HG03108 (cell line): ENCODE measurements around the gene EPHB3.

Experiments used
- ATAC-seq: cut with Tn5 transposase; IDR thresholded peaks from one replicate; pipeline ENCODE4 v1.9.1; 2021; ENCODE audit warnings: moderate library complexity; ENCODE audit not compliant: unreplicated experiment

The EPHB3 gene

GRCh38 chr3:184543256-184543655 is 18.3 kb upstream of the EPHB3 start:
- ATAC-seq: no peak

- ATAC-seq: peak; percentile 59
These were observed 17.6 kb upstream of the EPHB3 start for GRCh38 chr3:184543843-184544512.

- no peak for ATAC-seq
These were observed 17.1 kb upstream of the EPHB3 start for GRCh38 chr3:184544513-184544861.

- no peak for ATAC-seq
These were observed 15.8 kb upstream of the EPHB3 start for GRCh38 chr3:184545769-184546168.

- no peak for ATAC-seq
These were observed 15.3 kb upstream of the EPHB3 start for GRCh38 chr3:184546252-184546651.

GRCh38 chr3:184549796-184550577 is 11.6 kb upstream of the EPHB3 start:
- no peak for ATAC-seq

- no peak for ATAC-seq
These were observed 10.5 kb upstream of the EPHB3 start for GRCh38 chr3:184551103-184551502.

GRCh38 chr3:184551614-184552256 is 9.8 kb upstream of the EPHB3 start:
- ATAC-seq: no peak

- ATAC-seq: no peak
These were observed 9.3 kb upstream of the EPHB3 start for GRCh38 chr3:184552296-184552695.

GRCh38 chr3:184552863-184553262 is 8.7 kb upstream of the EPHB3 start:
- ATAC-seq: no peak

- ATAC-seq: no peak
These were observed 8.2 kb upstream of the EPHB3 start for GRCh38 chr3:184553385-184553784.

GRCh38 chr3:184554461-184554860 is 7.1 kb upstream of the EPHB3 start:
- no peak for ATAC-seq

- ATAC-seq: no peak
These were observed 4.8 kb upstream of the EPHB3 start for GRCh38 chr3:184556582-184557347.

GRCh38 chr3:184557348-184557950 is 4.1 kb upstream of the EPHB3 start:
- ATAC-seq: no peak

GRCh38 chr3:184558726-184559125 is 2.9 kb upstream of the EPHB3 start:
- ATAC-seq: no peak

GRCh38 chr3:184559336-184559735 is 2.2 kb upstream of the EPHB3 start:
- no peak for ATAC-seq

- no peak for ATAC-seq
These were observed 1.1 kb upstream of the EPHB3 start for GRCh38 chr3:184560531-184560930.

GRCh38 chr3:184561913-184562877 is 610 bp downstream of the EPHB3 start:
- no peak for ATAC-seq

GRCh38 chr3:184562878-184563560 is 1.4 kb downstream of the EPHB3 start:
- no peak for ATAC-seq
